DMS53 treated with DMSO at 0.1 percent for 48 hours (cell line): ENCODE results near the gene CERKL.

ENCODE experiments used
- DNase-seq: peaks from one replicate; lab custom pipeline; 2025; ENCODE audit not compliant: unreplicated experiment; lab: John Stamatoyannopoulos, UW

Gene CERKL

DNA sequence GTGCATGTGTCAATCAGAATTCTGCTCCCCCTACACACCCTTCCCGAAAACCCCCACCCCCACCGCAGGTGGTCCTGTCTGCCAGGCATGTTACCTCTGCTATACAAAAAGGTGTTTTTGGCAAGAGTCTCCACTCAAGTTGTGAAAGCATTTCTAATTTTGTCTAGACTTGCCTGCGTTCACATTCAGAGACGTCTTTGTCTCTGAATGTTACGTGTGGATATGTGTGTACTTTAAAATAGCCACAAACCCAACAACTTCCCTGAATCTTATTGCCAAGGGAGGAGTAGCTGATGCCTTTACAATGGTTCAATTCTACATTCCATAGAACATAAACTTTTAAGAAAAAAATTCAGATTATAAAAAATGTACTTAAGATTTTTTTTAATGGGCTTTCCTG, 133.1 kb downstream of the CERKL start:
- no peak for DNase-seq

DNA sequence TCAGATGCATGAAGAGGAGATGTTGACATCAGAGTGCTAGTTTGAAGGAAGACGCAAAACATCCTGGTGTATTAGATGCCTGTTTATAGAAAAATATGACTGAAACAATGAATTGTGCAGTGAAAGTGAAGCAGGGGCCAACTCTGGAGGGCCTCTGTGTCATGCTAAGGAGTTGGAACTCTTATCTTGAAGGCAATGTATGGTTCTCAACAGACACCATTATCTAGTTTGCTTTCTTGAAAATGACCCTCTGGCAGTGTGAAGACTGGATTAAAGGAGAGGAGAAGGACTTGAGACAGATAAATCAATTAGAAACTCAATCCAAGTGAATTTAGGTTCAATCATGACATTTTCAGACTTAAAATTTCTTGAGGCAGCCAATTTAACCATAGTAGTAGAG, 136.7 kb downstream of the CERKL start:
- DNase-seq = no peak

- peak; percentile 38 for DNase-seq
These were observed 139.1 kb downstream of the CERKL start for GRCh38 chr2:181517685-181518301.

GRCh38 chr2:181516992-181517391, 139.9 kb downstream of the CERKL start:
- DNase-seq = peak; percentile 70

DNA sequence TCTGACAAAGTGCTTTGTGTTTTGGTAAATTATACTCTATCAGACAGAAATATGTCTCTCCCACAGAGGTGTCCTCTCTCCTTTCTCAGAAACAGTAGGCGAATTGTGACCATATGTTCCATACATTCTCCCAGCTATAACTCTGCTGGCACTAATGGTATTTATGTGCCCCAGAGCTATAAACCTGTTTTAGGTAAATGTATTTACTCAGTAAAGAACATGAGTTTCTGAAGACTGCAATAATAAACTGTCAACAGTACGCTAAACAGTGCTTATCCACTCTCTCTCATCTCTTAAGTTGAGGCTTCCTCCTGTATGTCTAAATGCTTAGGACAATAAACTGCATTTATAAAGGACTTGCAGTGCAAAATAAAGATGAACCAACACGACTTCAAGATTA, 141.2 kb downstream of the CERKL start:
- DNase-seq = no peak

DNA sequence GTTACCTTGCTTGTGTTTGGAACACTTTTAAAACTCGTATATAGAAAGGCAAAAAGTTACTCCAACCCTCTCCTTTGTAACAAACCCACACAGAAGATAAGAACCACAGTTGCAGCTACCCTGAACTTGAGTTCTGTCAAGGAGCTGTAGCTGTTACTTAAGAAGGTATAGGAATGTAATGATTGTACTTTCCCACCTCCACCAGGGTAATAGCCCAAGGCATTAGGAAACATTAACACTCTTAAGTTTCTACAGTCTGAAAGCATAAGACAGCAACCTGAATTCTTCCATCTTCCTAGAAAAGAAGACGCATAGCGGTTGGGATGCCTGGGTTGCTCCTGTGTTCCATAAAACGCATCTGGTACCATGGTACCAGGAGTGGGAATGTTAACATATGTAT, 156.7 kb downstream of the CERKL start:
- DNase-seq = no peak

- no peak for DNase-seq
These were observed 157.7 kb downstream of the CERKL start for GRCh38 chr2:181499231-181499630.
